GM21786 (cell line): Measurements from ENCODE around the gene EWSR1.
"Not testable (repeated sequence)": the region's sequence is repeated elsewhere in the genome, so short reads cannot be mapped to it uniquely, and the experiment has no call there.

Experiments
- ATAC-seq: cut with Tn5 transposase; IDR thresholded peaks from one replicate; pipeline ENCODE4 v1.9.1; 2021; ENCODE audit not compliant: unreplicated experiment

EWSR1 gene

GRCh38 chr22:29247891-29248290, 20.2 kb upstream of the EWSR1 start:
- not testable (repeated sequence) for ATAC-seq

- ATAC-seq, result no peak
Measured at GRCh38 chr22:29251265-29251664, 16.8 kb upstream of the EWSR1 start.

DNA sequence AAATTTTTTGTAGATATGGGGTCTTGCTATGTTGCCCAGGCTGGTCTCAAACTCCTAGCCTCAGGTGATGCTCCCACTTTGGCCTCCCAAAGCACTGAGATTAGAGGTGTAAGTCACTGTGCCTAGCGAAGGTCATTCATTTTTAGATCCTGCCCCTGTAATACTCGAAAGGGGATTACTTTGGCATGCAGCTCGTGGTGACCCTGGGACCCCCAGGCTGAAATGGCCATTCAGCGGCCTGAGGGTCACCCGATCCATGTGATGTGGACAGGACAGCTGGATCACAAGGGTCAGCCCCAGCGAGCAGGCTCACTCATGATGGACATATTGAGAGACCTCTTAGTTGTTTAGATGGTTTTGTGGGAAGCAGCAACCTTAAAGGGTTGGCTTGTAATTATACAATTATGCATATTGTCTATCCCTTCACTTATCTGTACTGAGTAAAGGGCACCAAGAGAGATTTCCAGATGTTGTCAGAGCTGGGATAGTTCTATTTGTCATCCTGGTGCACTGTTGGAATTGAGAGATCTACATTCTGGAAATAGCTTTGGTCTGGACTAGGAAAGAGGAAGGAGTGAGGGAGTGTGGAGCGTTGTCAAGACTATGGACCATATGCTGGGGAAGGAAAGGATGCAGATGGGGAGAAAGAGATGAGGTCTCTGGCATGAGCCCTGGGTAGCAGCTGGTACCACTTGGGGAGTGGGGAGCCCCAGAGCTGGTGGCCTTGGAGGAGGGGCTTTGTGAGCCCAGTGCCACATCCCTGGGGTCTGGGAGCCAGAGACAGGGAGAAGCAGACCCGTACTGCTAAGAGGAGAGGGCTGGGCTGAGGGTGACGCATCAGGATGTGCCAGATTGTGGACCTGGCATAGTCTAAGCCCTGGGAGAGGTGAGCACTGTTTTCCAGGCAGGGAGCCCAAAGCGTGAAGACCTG, 15.8 kb upstream of the EWSR1 start:
- ATAC-seq, result no peak

- no peak for ATAC-seq
Measured at GRCh38 chr22:29253561-29254285, 14.3 kb upstream of the EWSR1 start.

- ATAC-seq, result no peak
Measured at GRCh38 chr22:29254286-29254660, 13.8 kb upstream of the EWSR1 start.

DNA sequence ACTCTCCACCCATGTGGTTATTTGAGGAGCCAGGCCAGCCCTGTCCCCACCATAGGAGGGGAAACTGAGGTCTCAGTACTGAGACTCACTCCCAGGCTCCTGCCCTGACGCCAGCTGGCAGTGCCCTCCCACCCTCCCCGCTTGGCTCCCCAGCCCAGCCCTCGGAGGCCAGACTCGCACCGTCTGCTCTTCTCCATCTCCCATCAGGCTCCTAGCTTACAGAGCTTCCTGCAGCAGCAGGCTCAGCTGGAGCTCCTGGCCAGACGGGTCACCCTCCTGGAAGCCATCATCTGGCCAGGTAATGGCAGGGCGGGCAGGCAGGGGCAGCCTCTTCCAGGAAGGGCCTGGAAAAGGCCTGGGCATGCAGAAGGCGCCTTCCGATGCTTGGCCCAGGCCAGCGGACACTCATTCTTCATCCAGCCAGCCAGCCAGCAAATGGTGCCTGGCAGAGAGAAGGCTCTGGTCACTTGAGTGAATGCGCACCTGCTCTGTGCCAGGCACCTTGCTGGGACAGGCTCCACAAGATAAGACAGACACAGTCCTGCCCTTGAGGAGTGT, 12.9 kb upstream of the EWSR1 start:
- no peak for ATAC-seq

- no peak for ATAC-seq
Measured at GRCh38 chr22:29256606-29257325, 11.3 kb upstream of the EWSR1 start.

- no peak for ATAC-seq
Measured at GRCh38 chr22:29257751-29258181, 10.3 kb upstream of the EWSR1 start.

- no peak for ATAC-seq
Measured at GRCh38 chr22:29258407-29259252, 9.4 kb upstream of the EWSR1 start.

DNA sequence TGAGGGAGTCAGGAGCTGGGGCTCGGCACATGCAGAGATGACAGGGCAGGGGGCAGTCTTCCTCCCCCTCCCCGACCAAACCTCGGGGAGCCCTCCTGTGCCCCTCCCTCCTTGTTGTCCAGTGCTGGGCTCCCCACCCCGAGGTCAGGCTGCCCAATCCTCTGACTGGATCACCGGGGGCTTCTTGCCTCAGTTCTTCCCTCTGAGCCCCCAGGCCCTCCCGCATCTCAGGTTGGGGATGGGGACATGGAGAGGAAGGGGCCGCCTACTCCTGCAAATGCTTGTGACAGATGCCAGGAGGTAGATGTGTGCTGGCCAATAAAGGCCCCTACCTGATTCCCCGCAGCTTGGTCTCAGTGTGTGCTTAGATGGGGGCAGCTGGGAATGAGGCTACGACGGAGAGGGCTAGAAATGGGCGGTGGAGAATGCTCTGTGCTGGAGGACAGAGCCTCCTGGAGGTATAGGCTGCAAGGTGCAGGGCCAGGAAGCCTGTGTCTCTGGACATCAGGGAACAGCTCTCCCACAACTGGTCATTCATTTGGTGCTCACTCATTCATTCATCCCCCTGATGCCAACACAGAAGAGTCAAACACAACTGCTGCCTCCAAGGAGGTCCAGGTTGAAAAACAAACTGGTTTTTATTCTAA, 8.7 kb upstream of the EWSR1 start:
- no peak for ATAC-seq

DNA sequence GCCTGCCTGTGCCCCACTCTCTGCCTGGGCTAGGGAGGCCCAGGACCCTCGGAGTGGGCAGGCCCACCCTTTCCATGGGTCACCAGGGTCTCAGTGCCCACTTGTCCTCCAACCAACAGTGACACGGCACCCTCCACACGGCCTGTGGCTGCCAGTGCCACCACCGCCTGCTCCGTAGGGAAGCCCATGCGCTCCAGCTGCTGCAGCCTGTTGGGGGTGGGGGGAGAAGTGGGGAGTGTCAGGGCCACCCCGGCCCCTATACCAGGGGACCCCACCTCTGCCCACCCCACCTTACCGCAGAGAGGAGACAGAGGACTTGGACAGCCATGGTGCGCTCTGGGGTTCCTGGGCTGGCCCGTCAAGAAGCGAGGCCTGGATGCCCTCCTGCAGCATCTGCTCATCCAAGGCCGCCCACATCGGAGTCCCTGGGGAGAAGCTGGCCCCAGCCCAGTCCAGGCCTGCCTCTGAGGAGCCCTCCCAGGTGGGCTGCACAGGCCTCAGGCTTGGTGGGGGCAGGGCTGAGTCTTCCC, 8.0 kb upstream of the EWSR1 start:
- ATAC-seq, result no peak

DNA sequence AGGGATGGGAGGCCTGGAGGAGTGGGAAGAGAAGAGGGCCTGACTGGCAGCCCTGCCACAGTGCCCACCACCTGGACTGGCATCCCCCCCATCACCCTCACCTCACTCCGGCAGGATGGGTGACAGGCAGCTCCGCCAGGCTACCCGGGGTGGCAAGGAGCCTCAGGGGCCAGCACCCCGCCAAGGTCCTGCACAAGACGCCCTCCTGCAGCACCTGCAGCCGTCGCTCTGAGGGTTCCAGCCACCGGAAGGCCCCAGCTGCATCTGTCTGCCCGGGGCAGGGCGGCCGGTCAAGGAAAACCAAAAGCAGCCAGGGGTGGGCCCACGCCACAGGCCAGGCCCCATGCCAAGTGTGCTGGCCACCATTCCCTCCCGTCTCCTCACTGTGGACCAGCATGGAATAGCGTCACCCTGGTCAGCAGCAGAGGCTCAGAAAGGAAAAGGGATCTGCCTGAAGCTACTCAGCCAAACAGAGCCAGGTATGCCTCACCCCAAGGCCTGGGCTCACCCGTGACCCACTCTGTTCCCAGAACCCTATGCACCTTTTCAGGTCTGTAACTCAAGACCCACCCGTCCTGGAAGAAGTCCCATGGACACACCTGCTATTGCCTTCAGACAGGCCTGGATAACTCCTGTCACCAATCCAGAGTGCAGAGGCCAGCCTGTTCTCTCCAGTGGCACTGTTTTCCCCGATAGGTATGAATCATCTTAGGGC, 7.3 kb upstream of the EWSR1 start:
- no peak for ATAC-seq

- no peak for ATAC-seq
Measured at GRCh38 chr22:29263791-29264276, 4.2 kb upstream of the EWSR1 start.

GRCh38 chr22:29265305-29265704, 2.8 kb upstream of the EWSR1 start:
- ATAC-seq, result no peak

- ATAC-seq, result no peak
Measured at GRCh38 chr22:29265929-29266328, 2.1 kb upstream of the EWSR1 start.

DNA sequence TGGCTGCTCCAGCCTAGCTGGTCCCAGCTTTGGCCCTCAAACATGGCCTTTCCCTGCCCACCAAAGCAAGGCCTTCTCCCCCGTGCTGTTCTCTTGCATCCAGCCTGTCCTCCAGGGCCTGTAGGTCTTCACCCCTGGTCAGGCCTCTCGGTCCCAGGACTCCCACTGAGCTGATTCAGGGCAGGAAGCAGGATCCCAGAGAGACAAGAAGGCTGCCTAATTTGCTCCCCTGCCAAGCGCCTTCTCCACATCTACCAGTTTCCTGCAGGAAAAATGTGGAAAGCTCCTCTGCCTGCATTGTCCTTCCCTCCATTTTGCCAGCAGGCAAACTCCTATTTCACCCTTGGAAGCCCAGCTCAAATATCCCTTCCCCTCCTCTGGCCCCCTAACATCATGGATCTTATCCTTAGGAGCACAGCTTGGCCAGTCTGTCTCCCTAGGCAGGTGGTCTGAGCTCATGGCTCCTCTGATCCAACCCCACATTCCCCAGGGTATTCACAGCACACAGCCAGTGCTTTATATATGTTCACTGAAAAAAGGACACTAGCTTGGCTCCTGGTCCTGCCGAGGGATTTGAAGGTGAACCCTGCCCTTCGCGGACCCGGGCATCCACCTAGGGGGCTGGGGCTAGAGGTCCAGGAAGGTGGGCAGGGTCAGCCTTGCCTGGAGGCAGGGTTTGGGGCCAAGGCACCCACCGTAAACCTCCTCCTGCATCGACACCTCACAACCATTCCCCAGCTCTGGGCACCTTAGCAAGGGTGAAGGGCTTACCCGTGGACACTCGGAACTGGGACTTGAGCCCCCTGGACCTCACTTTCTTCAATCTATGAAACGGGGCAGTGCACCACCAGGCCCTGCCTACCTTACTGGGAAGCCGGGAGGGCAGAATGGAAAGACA, 1.3 kb upstream of the EWSR1 start:
- ATAC-seq, result no peak

GRCh38 chr22:29267462-29267857, 608 bp upstream of the EWSR1 start:
- no peak for ATAC-seq
